ENCODE data around the gene MYO1C. TPM values are rescaled to one million over a fixed set of nuclear protein-coding genes. Genes with fewer than 3 reads are reported as not detected.
A peak's percentile ranks its signal among the peaks of the same experiment; 100 is the strongest.

The MYO1C gene
- total RNA-seq, 4 donors from 2014 or later = 24.8 to 76.6 (median 58.6) TPM

- in situ Hi-C loops (cut with MboI; ENCODE audit: low sequenced_read_pairs in 4 of 4) (no loop called here), intact Hi-C loops (cut with DNase I; ENCODE audit: low total_unique reads) (no loop called here)
- peak overlapping the region; percentile 78 to 88 (median 86) for H3K27ac ChIP-seq
- DNase-seq = peak; percentile 93 to 97
- H3K36me3 ChIP-seq = no peaks in the 10 kb centered on the region
- peak overlapping the region in 1 of 4 donors; percentile 29 for H3K4me3 ChIP-seq
- peaks cover 16 to 27% of the 10 kb centered on the region in 2 donors for H3K4me1 ChIP-seq
- peak; percentile 70 to 79 for ATAC-seq
- TF ChIP-seq CTCF (IDR thresholded peaks at IDR 0.05 in 4 of 5, conservative IDR thresholded peaks at IDR 0.05 in 1 of 5) (no peak), POLR2A (IDR thresholded peaks at IDR 0.05) (peak in 1 of 2 donors; percentile 3)
- no peaks in the 10 kb centered on the region for H3K27me3 ChIP-seq
- no peaks in the 10 kb centered on the region for H3K9me3 ChIP-seq
These were observed 32.3 kb downstream of the MYO1C start for GRCh38 chr17:1460233-1460632.

- TF ChIP-seq POLR2A (IDR thresholded peaks at IDR 0.05) = peak; percentile 100
- no peak for TF ChIP-seq CTCF (IDR thresholded peaks at IDR 0.05 in 4 of 5, conservative IDR thresholded peaks at IDR 0.05 in 1 of 5)
- Histone ChIP-seq H3K27me3 (no peaks in the 10 kb centered on the region), H3K27ac (peak within 1 kb of the TSS; percentile 94 to 99 (median 96)), H3K9me3 (no peaks in the 10 kb centered on the region), H3K4me1 (peaks cover 47 to 52% of the 10 kb centered on the region in 2 donors), H3K36me3 (peaks cover 0 to 6% of the 10 kb centered on the region in 2 donors), H3K4me3 (peak within 1 kb of the TSS; percentile 76 to 92 (median 84))
- ATAC-seq (peak; percentile 74 to 75), DNase-seq (peak; percentile 94)
- intact Hi-C loops (cut with DNase I; ENCODE audit: low total_unique reads) (loop anchor here (1.0 to 10.0 kb wide), 6 partner anchors 29 to 189 kb away; partner anchors contain the start of genes INPP5K, RILP, SCARF1 and YWHAE), in situ Hi-C loops (cut with MboI; ENCODE audit: low sequenced_read_pairs in 4 of 4) (loop anchor here in 1 of 4 donors (10.0 kb wide), 3 partner anchors 51 to 91 kb away; partner anchors contain the start of genes INPP5K and YWHAE)
These were observed 36.5 kb downstream of the MYO1C start, which contains the start of gene CRK for GRCh38 chr17:1455797-1456599. CRK (minus strand) TSS chr17:1456232; CDS start chr17:1456117, 115 bp downstream.

DNA sequence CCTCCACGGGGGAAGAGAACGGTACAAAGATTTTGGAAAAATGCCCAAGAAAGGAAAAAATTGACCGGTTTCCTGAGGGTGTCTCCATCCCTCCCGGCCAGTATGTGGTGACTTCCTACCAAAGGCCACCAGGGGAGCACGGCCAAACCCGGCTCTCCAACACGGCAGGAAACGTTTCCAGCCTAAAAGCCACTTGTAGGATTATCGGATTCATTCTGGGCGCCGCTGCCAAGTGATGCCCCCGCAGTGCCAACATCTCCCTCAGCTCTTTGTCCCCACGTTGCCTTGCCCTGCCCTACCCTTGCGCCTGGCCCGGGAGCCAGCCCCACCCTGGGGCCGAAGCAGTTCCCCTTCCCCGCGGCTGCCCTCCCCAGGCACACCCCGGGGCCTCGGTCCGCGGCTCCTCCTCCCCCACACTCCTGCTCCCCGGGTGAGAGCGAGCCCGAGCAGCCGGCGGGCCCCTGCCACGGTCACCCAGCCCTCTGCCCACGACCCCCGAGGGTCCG is 37.1 kb downstream of the MYO1C start:
- in situ Hi-C loops (cut with MboI; ENCODE audit: low sequenced_read_pairs in 4 of 4) = loop anchor here in 1 of 4 donors (10.0 kb wide), 3 partner anchors 51 to 91 kb away; partner anchors contain the start of genes INPP5K and YWHAE

More for the DNA sequence above, 37.1 kb downstream of the MYO1C start:
- peak; percentile 64 to 78 for DNase-seq
- Histone ChIP-seq H3K27me3 (no peaks in the 10 kb centered on the region), H3K36me3 (peaks cover 0 to 6% of the 10 kb centered on the region in 2 donors), H3K9me3 (no peaks in the 10 kb centered on the region), H3K4me3 (peak overlapping the region; percentile 76 to 92 (median 84)), H3K27ac (peak overlapping the region; percentile 94 to 99 (median 96)), H3K4me1 (peaks cover 41 to 46% of the 10 kb centered on the region in 2 donors)
- TF ChIP-seq POLR2A (IDR thresholded peaks at IDR 0.05) (no peak), CTCF (IDR thresholded peaks at IDR 0.05 in 4 of 5, conservative IDR thresholded peaks at IDR 0.05 in 1 of 5) (peak; percentile 75 to 84 (median 81))
- peak; percentile 67 for ATAC-seq
- intact Hi-C loops (cut with DNase I; ENCODE audit: low total_unique reads) = loop anchor here (1.0 to 10.0 kb wide), 4 partner anchors 33 to 189 kb away; partner anchors contain the start of genes INPP5K, RILP and SCARF1

Data from gastrocnemius medialis (tissue), 4 donors.